ENCODE measurements around the gene GRIP2.

- no peak for TF ChIP-seq POLR2AphosphoS5 (IDR thresholded peaks at IDR 0.05; ENCODE audit: low read depth, low read length)
- no peak for TF ChIP-seq REST (IDR thresholded peaks at IDR 0.05; ENCODE audit: insufficient read depth in 1 of 2, low read depth in 2 of 2, low read length in 2 of 2)
Observed at GRCh38 chr3:14459384-14459783, 80.8 kb downstream of the GRIP2 start.

Data from PFSK-1 (cell line).